ENCODE measurements around the gene AAMP.

The AAMP gene

GRCh38 chr2:218272531-218273212, 2.7 kb upstream of the AAMP start:
- peak; percentile 98 for DNase-seq (ENCODE audit: low read depth)

GRCh38 chr2:218271865-218272530, 2.1 kb upstream of the AAMP start:
- DNase-seq (ENCODE audit: low read depth): no peak
- TF ChIP-seq MAX (IDR thresholded peaks at IDR 0.05; ENCODE audit: low read depth, low read length) (no peak), CTCF (IDR thresholded peaks at IDR 0.05; ENCODE audit: low read depth, low read length) (no peak), POLR2A (IDR thresholded peaks at IDR 0.05; ENCODE audit: extremely low read depth, insufficient read length) (no peak), MYC (IDR thresholded peaks at IDR 0.05; ENCODE audit: low read depth, low read length) (no peak)
- H3K4me3 ChIP-seq (ENCODE audit: low read depth, low read length): peak overlapping the region; percentile 91

More at GRCh38 chr2:218272531-218273212, 2.7 kb upstream of the AAMP start:
- TF ChIP-seq MAX (IDR thresholded peaks at IDR 0.05; ENCODE audit: low read depth, low read length) (peak; percentile 31; the same call in 1 of the 2 replicates), POLR2A (IDR thresholded peaks at IDR 0.05; ENCODE audit: extremely low read depth, insufficient read length) (no peak), CTCF (IDR thresholded peaks at IDR 0.05; ENCODE audit: low read depth, low read length) (peak; percentile 87), MYC (IDR thresholded peaks at IDR 0.05; ENCODE audit: low read depth, low read length) (peak; percentile 13; the same call in 1 of the 2 replicates)
- no peak overlapping the region for H3K4me3 ChIP-seq (ENCODE audit: low read depth, low read length)

- no peak for TF ChIP-seq MAX (IDR thresholded peaks at IDR 0.05; ENCODE audit: low read depth, low read length)
- TF ChIP-seq CTCF (IDR thresholded peaks at IDR 0.05; ENCODE audit: low read depth, low read length): no peak
- TF ChIP-seq MYC (IDR thresholded peaks at IDR 0.05; ENCODE audit: low read depth, low read length): no peak
- TF ChIP-seq POLR2A (IDR thresholded peaks at IDR 0.05; ENCODE audit: extremely low read depth, insufficient read length): no peak
- peak overlapping the region; percentile 91 for H3K4me3 ChIP-seq (ENCODE audit: low read depth, low read length)
- no peak for DNase-seq (ENCODE audit: low read depth)
These were observed 1.5 kb upstream of the AAMP start for GRCh38 chr2:218271487-218271797.

- DNase-seq (ENCODE audit: low read depth): no peak
- peak overlapping the region; percentile 91 for H3K4me3 ChIP-seq (ENCODE audit: low read depth, low read length)
- no peak for TF ChIP-seq MAX (IDR thresholded peaks at IDR 0.05; ENCODE audit: low read depth, low read length)
- TF ChIP-seq MYC (IDR thresholded peaks at IDR 0.05; ENCODE audit: low read depth, low read length): no peak
- TF ChIP-seq POLR2A (IDR thresholded peaks at IDR 0.05; ENCODE audit: extremely low read depth, insufficient read length): no peak
- no peak for TF ChIP-seq CTCF (IDR thresholded peaks at IDR 0.05; ENCODE audit: low read depth, low read length)
These were observed 967 bp upstream of the AAMP start for GRCh38 chr2:218270721-218271486.

- no peak overlapping the region for H3K4me3 ChIP-seq (ENCODE audit: low read depth, low read length)
- no peak for DNase-seq (ENCODE audit: low read depth)
- TF ChIP-seq MYC (IDR thresholded peaks at IDR 0.05; ENCODE audit: low read depth, low read length): no peak
- TF ChIP-seq MAX (IDR thresholded peaks at IDR 0.05; ENCODE audit: low read depth, low read length): no peak
- no peak for TF ChIP-seq POLR2A (IDR thresholded peaks at IDR 0.05; ENCODE audit: extremely low read depth, insufficient read length)
- no peak for TF ChIP-seq CTCF (IDR thresholded peaks at IDR 0.05; ENCODE audit: low read depth, low read length)
These were observed 2.7 kb downstream of the AAMP start for GRCh38 chr2:218267259-218267658.

Measured in NB4 (cell line).